Ovary (tissue), 9 donors: ENCODE data around the gene TLR4. TPM values are rescaled to one million over a fixed set of nuclear protein-coding genes. Genes with fewer than 3 reads are reported as not detected.

Source experiments
- DNase-seq, 5 donors: peaks; one replicate each; pipeline ENCODE4 v3.0.0-alpha.2; 2019 to 2020
- H3K27ac ChIP-seq, 2 donors: fragments of 200-600 bp; one replicate each; pipeline versions ENCODE4 v1.5.1 to v1.8.0; 2019 to 2022
- H3K27me3 ChIP-seq: fragments of 200-600 bp; one replicate; pipeline ENCODE4 v1.8.0; 2022
- H3K36me3 ChIP-seq: fragments of 200-600 bp; sonication (generic); one replicate; pipeline ENCODE4 v1.5.1; 2019
- H3K4me1 ChIP-seq: one replicate; pipeline ENCODE4 v1.8.1; 2013; ENCODE audit warnings: mild to moderate bottlenecking, moderate library complexity; ENCODE audit not compliant: insufficient read depth
- H3K4me3 ChIP-seq: fragments of 200-600 bp; sonication (generic); one replicate; pipeline ENCODE4 v1.5.1; 2017
- H3K9me3 ChIP-seq, 2 donors: fragments of 200-600 bp in 1 of 2; sonication (generic) in 1 of 2; one replicate each; pipeline versions ENCODE4 v1.5.1 to v1.8.1; 2013 to 2019; ENCODE audit warnings: mild to moderate bottlenecking in 1 of 2, moderate library complexity in 1 of 2
- CTCF ChIP-seq, 3 donors: fragments of 450-650 bp in 2 of 3; fragments of 200-600 bp in 1 of 3; IDR thresholded peaks; one replicate each; pipeline versions ENCODE4 v1.5.1 to v1.8.0; 2016 to 2022; ENCODE audit warnings: antibody characterized with exemption in 3 of 3, mild to moderate bottlenecking in 1 of 3
- EP300 ChIP-seq: sonication (generic); formaldehyde crosslinking; IDR thresholded peaks from one replicate; pipeline ENCODE4 v1.6.1; 2017; ENCODE audit warnings: antibody characterized with exemption
- POLR2A ChIP-seq: fragments of 450-650 bp; IDR thresholded peaks from one replicate; pipeline ENCODE4 v1.6.1; 2017; ENCODE audit warnings: antibody characterized with exemption, mild to moderate bottlenecking, moderate library complexity
- WGBS, 3 donors: extraction: QIAGEN DNeasy Blood & Tissue Kit in 1 of 3; methylation state at CpG; one replicate each; pipeline versions ENCODE4 v1.1.5 to v1.1.7; 2013 to 2017; 5-methylcytosine and 5-hydroxymethylcytosine counted together
- intact Hi-C, 4 donors: fragments of 100-400 bp; cut with DNase I; formaldehyde crosslinking; loops; one replicate each; pipeline versions ENCODE4 v1.11.0 to v1.15.1; 2022 to 2023
- polyA plus RNA-seq, 2 donors: library from polyadenylated mRNA; stranded (reverse); fragments of 200-250 nt in 1 of 2; fragments of 350-450 nt in 1 of 2; fragmentation: Illumina TruSeq in 1 of 2; extraction: RNeasy Lipid Tissue Mini Kit (QIAGEN cat#74804) in 1 of 2; gene quantifications; one replicate each; pipeline ENCODE4 v1.2.3, GENCODE V29; 2013 to 2014
- total RNA-seq, 7 donors: library from RNA; depleted of rRNA in 2 of 7; stranded (reverse); fragments of >200 nt in 2 of 7; fragmentation: NEBNext Ultra II Directional in 3 of 7; extraction: Animal tissue kit (Norgen Biotek cat#: 25700) in 3 of 7; gene quantifications; one replicate each; pipeline versions ENCODE4 v1.1.0 to v1.2.4, GENCODE V29; 2016 to 2023
- donor health status: DM: no; HTN: no; CAD: no; lungs with moderate emphysema.
- donor health status: DM: no; HTN: no; CAD: no.
- donor health status: Bipolar disorder and iron deficiency.
- donor health status: DM: yes; HTN: yes; CAD: no.
- donor health status: DM: no; HTN: no; CAD: no.
- donor health status: DM: yes; HTN: yes; CAD: no.

Gene TLR4
- total and polyA plus RNA-seq, 9 donors, result 3.4 to 13.5 (median 8.9) TPM

- Histone ChIP-seq H3K27me3 (no peaks in the 10 kb centered on the region), H3K36me3 (no peaks in the 10 kb centered on the region), H3K9me3 (no peaks in the 10 kb centered on the region), H3K4me3 (no peak overlapping the region), H3K27ac (no peak overlapping the region), H3K4me1 (no peaks in the 10 kb centered on the region)
- WGBS, 3 donors, result 80 to 89% (median 82%) methylated on average over 3 of the region's 3 CpGs
- no peak for TF ChIP-seq EP300
- TF ChIP-seq CTCF (IDR thresholded peaks at IDR 0.05), result no peak
- TF ChIP-seq POLR2A, result no peak
- intact Hi-C loops, result no loop called here
- DNase-seq, result no peak
These were observed 40.2 kb downstream of the TLR4 start for GRCh38 chr9:117744369-117744768.

GRCh38 chr9:117744856-117745389, 40.7 kb downstream of the TLR4 start:
- Histone ChIP-seq H3K4me3 (no peak overlapping the region), H3K4me1 (no peaks in the 10 kb centered on the region), H3K27ac (no peak overlapping the region), H3K9me3 (no peaks in the 10 kb centered on the region), H3K36me3 (no peaks in the 10 kb centered on the region), H3K27me3 (no peaks in the 10 kb centered on the region)
- intact Hi-C loops, result no loop called here
- no peak for DNase-seq
- 2 to 3% (median 3%) methylated on average over 45 to 46 of the region's 46 CpGs for WGBS, 3 donors
- TF ChIP-seq CTCF (IDR thresholded peaks at IDR 0.05) (no peak), POLR2A (no peak), EP300 (no peak)

GRCh38 chr9:117745598-117745997, 41.4 kb downstream of the TLR4 start:
- no peak for DNase-seq
- H3K27ac ChIP-seq, result no peak overlapping the region
- intact Hi-C loops, result no loop called here
- H3K9me3 ChIP-seq, result no peaks in the 10 kb centered on the region
- no peaks in the 10 kb centered on the region for H3K36me3 ChIP-seq
- no peaks in the 10 kb centered on the region for H3K27me3 ChIP-seq
- no peak overlapping the region for H3K4me3 ChIP-seq
- 83 to 86% (median 85%) methylated on average over 8 of the region's 8 CpGs for WGBS, 3 donors
- TF ChIP-seq EP300 (no peak), POLR2A (no peak)
- no peaks in the 10 kb centered on the region for H3K4me1 ChIP-seq

GRCh38 chr9:117746263-117746662, 42.1 kb downstream of the TLR4 start:
- Histone ChIP-seq H3K9me3 (no peaks in the 10 kb centered on the region), H3K27ac (no peak overlapping the region), H3K27me3 (no peaks in the 10 kb centered on the region), H3K36me3 (no peaks in the 10 kb centered on the region), H3K4me3 (no peak overlapping the region), H3K4me1 (no peaks in the 10 kb centered on the region)
- intact Hi-C loops, result no loop called here
- no peak for DNase-seq
- TF ChIP-seq EP300 (no peak), POLR2A (no peak), CTCF (IDR thresholded peaks at IDR 0.05) (no peak)
- WGBS, 3 donors, result 94 to 98% (median 98%) methylated on average over 4 of the region's 4 CpGs

- Histone ChIP-seq H3K27me3 (no peaks in the 10 kb centered on the region), H3K36me3 (no peaks in the 10 kb centered on the region), H3K27ac (no peak overlapping the region), H3K9me3 (no peaks in the 10 kb centered on the region), H3K4me1 (no peaks in the 10 kb centered on the region), H3K4me3 (no peak overlapping the region)
- 61 to 86% (median 64%) methylated on average over 5 of the region's 5 CpGs for WGBS, 3 donors
- intact Hi-C loops, result no loop called here
- TF ChIP-seq CTCF (IDR thresholded peaks at IDR 0.05) (no peak), EP300 (no peak), POLR2A (no peak)
- no peak for DNase-seq
These were observed 43.3 kb downstream of the TLR4 start for GRCh38 chr9:117747386-117747970.
